GM19025 (cell line): ENCODE data around the gene CFAP58.

Experiments used
- ATAC-seq: cut with Tn5 transposase; IDR thresholded peaks from one replicate; pipeline ENCODE4 v1.9.1; 2021; ENCODE audit warnings: mild to moderate bottlenecking, low read depth, moderate library complexity; ENCODE audit not compliant: unreplicated experiment

Gene CFAP58

GRCh38 chr10:104353325-104354048, at the start of gene CFAP58:
Gene CFAP58, plus strand, starts transcription at chr10:104353833. Its CDS starts 65 bp downstream, at chr10:104353898.
- peak; percentile 67 for ATAC-seq

GRCh38 chr10:104304356-104304745, 49.3 kb upstream of the CFAP58 start:
- ATAC-seq = no peak

GRCh38 chr10:104304927-104305326, 48.7 kb upstream of the CFAP58 start:
- no peak for ATAC-seq

- ATAC-seq = no peak
These were observed 46.7 kb upstream of the CFAP58 start for GRCh38 chr10:104306897-104307296.

- no peak for ATAC-seq
These were observed 45.8 kb upstream of the CFAP58 start for GRCh38 chr10:104307576-104308438.

GRCh38 chr10:104308439-104308903, 45.2 kb upstream of the CFAP58 start:
- ATAC-seq = peak; percentile 59

- ATAC-seq = no peak
These were observed 43.4 kb upstream of the CFAP58 start for GRCh38 chr10:104309980-104310978.

GRCh38 chr10:104311184-104311720, 42.4 kb upstream of the CFAP58 start:
- ATAC-seq = no peak

GRCh38 chr10:104314591-104315485, 38.8 kb upstream of the CFAP58 start:
- ATAC-seq = no peak

- ATAC-seq = no peak
These were observed 38.1 kb upstream of the CFAP58 start for GRCh38 chr10:104315486-104315921.

GRCh38 chr10:104316321-104317099, 37.1 kb upstream of the CFAP58 start:
- no peak for ATAC-seq

- no peak for ATAC-seq
These were observed 36.3 kb upstream of the CFAP58 start for GRCh38 chr10:104317269-104317710.

- ATAC-seq = no peak
These were observed 35.8 kb upstream of the CFAP58 start for GRCh38 chr10:104317726-104318299.

- no peak for ATAC-seq
These were observed 35.3 kb upstream of the CFAP58 start for GRCh38 chr10:104318326-104318725.

- ATAC-seq = no peak
These were observed 34.6 kb upstream of the CFAP58 start for GRCh38 chr10:104318810-104319741.

GRCh38 chr10:104321226-104321625, 32.4 kb upstream of the CFAP58 start:
- ATAC-seq = no peak
